Mucosa of rectum (tissue), 2 donors: ENCODE measurements around the gene MEOX1.

ENCODE experiments used
- H3K27ac ChIP-seq, 2 donors: one replicate each; pipeline ENCODE4 v1.7.0; 2013; ENCODE audit warnings: inconsistent platforms in 2 of 2, low read depth in 2 of 2, low read length in 2 of 2
- H3K27me3 ChIP-seq, 2 donors: one replicate each; pipeline ENCODE4 v1.7.0; 2013; ENCODE audit warnings: low read length in 2 of 2; ENCODE audit not compliant: control insufficient read depth in 2 of 2, insufficient read depth in 2 of 2
- H3K36me3 ChIP-seq, 2 donors: one replicate each; pipeline ENCODE4 v1.7.0; 2013; ENCODE audit warnings: low read length in 2 of 2; ENCODE audit not compliant: control insufficient read depth in 2 of 2, insufficient read depth in 2 of 2
- H3K4me1 ChIP-seq, 2 donors: one replicate each; pipeline ENCODE4 v1.7.0; 2013; ENCODE audit warnings: low read length in 2 of 2, mild to moderate bottlenecking in 1 of 2; ENCODE audit not compliant: control insufficient read depth in 2 of 2, insufficient read depth in 2 of 2
- H3K4me3 ChIP-seq, 2 donors: one replicate each; pipeline ENCODE4 v1.7.0; 2013; ENCODE audit warnings: low read length in 2 of 2
- H3K9ac ChIP-seq, 2 donors: one replicate each; pipeline ENCODE4 v1.7.0; 2013; ENCODE audit warnings: low read length in 2 of 2, low read depth in 1 of 2, mild to moderate bottlenecking in 1 of 2
- H3K9me3 ChIP-seq, 2 donors: one replicate each; pipeline ENCODE4 v1.7.0; 2013; ENCODE audit warnings: low read length in 2 of 2; ENCODE audit not compliant: control insufficient read depth in 2 of 2
- donor health status: healthy.
- donor health status: Normal muscosa, but diverticular disease.

MEOX1 gene

GRCh38 chr17:43683928-43684653 lies 22.4 kb upstream of the MEOX1 start:
- Histone ChIP-seq H3K27me3 (no peaks in the 10 kb centered on the region), H3K4me3 (no peak overlapping the region), H3K9me3 (no peaks in the 10 kb centered on the region), H3K9ac (no peak overlapping the region), H3K4me1 (peaks cover 2 to 4% of the 10 kb centered on the region in 2 donors), H3K36me3 (no peaks in the 10 kb centered on the region), H3K27ac (no peak overlapping the region)

- no peaks in the 10 kb centered on the region for H3K9me3 ChIP-seq
- H3K9ac ChIP-seq: no peak overlapping the region
- no peaks in the 10 kb centered on the region for H3K27me3 ChIP-seq
- H3K36me3 ChIP-seq: no peaks in the 10 kb centered on the region
- peaks cover 6 to 9% of the 10 kb centered on the region in 2 donors for H3K4me1 ChIP-seq
- H3K4me3 ChIP-seq: no peak overlapping the region
- H3K27ac ChIP-seq: no peak overlapping the region
These were observed 18.7 kb upstream of the MEOX1 start for GRCh38 chr17:43680461-43680860.

- H3K27ac ChIP-seq: no peak overlapping the region
These were observed 18.2 kb upstream of the MEOX1 start for GRCh38 chr17:43679911-43680310.

GRCh38 chr17:43679401-43679800 lies 17.7 kb upstream of the MEOX1 start:
- Histone ChIP-seq H3K27me3 (no peaks in the 10 kb centered on the region), H3K9ac (no peak overlapping the region), H3K9me3 (no peaks in the 10 kb centered on the region), H3K36me3 (no peaks in the 10 kb centered on the region), H3K4me1 (peaks cover 5 to 6% of the 10 kb centered on the region in 2 donors), H3K4me3 (no peak overlapping the region), H3K27ac (no peak overlapping the region)

More at GRCh38 chr17:43679911-43680310, 18.2 kb upstream of the MEOX1 start:
- Histone ChIP-seq H3K36me3 (no peaks in the 10 kb centered on the region), H3K9me3 (no peaks in the 10 kb centered on the region), H3K27me3 (no peaks in the 10 kb centered on the region), H3K9ac (no peak overlapping the region), H3K4me3 (no peak overlapping the region), H3K4me1 (peaks cover 6% of the 10 kb centered on the region in 2 donors)

GRCh38 chr17:43676471-43676870 lies 14.7 kb upstream of the MEOX1 start:
- Histone ChIP-seq H3K4me3 (no peak overlapping the region), H3K4me1 (peaks cover 5 to 6% of the 10 kb centered on the region in 2 donors), H3K36me3 (no peaks in the 10 kb centered on the region), H3K9me3 (no peaks in the 10 kb centered on the region), H3K27me3 (no peaks in the 10 kb centered on the region), H3K9ac (no peak overlapping the region), H3K27ac (no peak overlapping the region)

- Histone ChIP-seq H3K4me1 (peaks cover 7 to 14% of the 10 kb centered on the region in 2 donors), H3K4me3 (no peak overlapping the region), H3K27ac (no peak overlapping the region), H3K9me3 (no peaks in the 10 kb centered on the region), H3K9ac (no peak overlapping the region), H3K27me3 (no peaks in the 10 kb centered on the region), H3K36me3 (no peaks in the 10 kb centered on the region)
These were observed 12.7 kb upstream of the MEOX1 start for GRCh38 chr17:43674394-43674793.

- Histone ChIP-seq H3K4me3 (no peak overlapping the region), H3K27me3 (no peaks in the 10 kb centered on the region), H3K9ac (no peak overlapping the region), H3K27ac (no peak overlapping the region), H3K36me3 (no peaks in the 10 kb centered on the region), H3K4me1 (peaks cover 7 to 14% of the 10 kb centered on the region in 2 donors), H3K9me3 (no peaks in the 10 kb centered on the region)
These were observed 12.0 kb upstream of the MEOX1 start for GRCh38 chr17:43673516-43674323.

GRCh38 chr17:43671755-43672519 lies 10.2 kb upstream of the MEOX1 start:
- H3K9ac ChIP-seq: no peak overlapping the region
- H3K4me3 ChIP-seq: no peak overlapping the region
- no peak overlapping the region for H3K27ac ChIP-seq
- peaks cover 3 to 9% of the 10 kb centered on the region in 2 donors for H3K4me1 ChIP-seq
- no peaks in the 10 kb centered on the region for H3K9me3 ChIP-seq
- H3K27me3 ChIP-seq: no peaks in the 10 kb centered on the region
- no peaks in the 10 kb centered on the region for H3K36me3 ChIP-seq

GRCh38 chr17:43671031-43671692 lies 9.4 kb upstream of the MEOX1 start:
- Histone ChIP-seq H3K9ac (no peak overlapping the region), H3K4me3 (no peak overlapping the region), H3K27ac (no peak overlapping the region), H3K4me1 (peaks cover 3 to 9% of the 10 kb centered on the region in 2 donors), H3K27me3 (no peaks in the 10 kb centered on the region), H3K36me3 (no peaks in the 10 kb centered on the region), H3K9me3 (no peaks in the 10 kb centered on the region)
